IPS-15b (cell line): ENCODE measurements around the gene CHST11.

Experiments used
- H3K27me3 ChIP-seq: one replicate; pipeline ENCODE4 v1.6.1; 2013; ENCODE audit warnings: low read length; ENCODE audit not compliant: control insufficient read depth, insufficient read depth
- H3K36me3 ChIP-seq: one replicate; pipeline ENCODE4 v1.6.1; 2013; ENCODE audit warnings: low read length; ENCODE audit not compliant: control insufficient read depth, insufficient read depth
- H3K4me1 ChIP-seq: one replicate; pipeline ENCODE4 v1.6.1; 2013; ENCODE audit warnings: mild to moderate bottlenecking, low read length; ENCODE audit not compliant: control insufficient read depth, insufficient read depth
- H3K4me3 ChIP-seq: one replicate; pipeline ENCODE4 v1.5.1; 2013; ENCODE audit warnings: low read depth, low read length
- H3K9ac ChIP-seq: one replicate; pipeline ENCODE4 v1.6.1; 2013; ENCODE audit warnings: low read depth, mild to moderate bottlenecking, low read length
- H3K9me3 ChIP-seq: one replicate; pipeline ENCODE4 v1.6.1; 2013; ENCODE audit warnings: mild to moderate bottlenecking, low read length; ENCODE audit not compliant: control insufficient read depth, insufficient read depth

Gene CHST11

DNA sequence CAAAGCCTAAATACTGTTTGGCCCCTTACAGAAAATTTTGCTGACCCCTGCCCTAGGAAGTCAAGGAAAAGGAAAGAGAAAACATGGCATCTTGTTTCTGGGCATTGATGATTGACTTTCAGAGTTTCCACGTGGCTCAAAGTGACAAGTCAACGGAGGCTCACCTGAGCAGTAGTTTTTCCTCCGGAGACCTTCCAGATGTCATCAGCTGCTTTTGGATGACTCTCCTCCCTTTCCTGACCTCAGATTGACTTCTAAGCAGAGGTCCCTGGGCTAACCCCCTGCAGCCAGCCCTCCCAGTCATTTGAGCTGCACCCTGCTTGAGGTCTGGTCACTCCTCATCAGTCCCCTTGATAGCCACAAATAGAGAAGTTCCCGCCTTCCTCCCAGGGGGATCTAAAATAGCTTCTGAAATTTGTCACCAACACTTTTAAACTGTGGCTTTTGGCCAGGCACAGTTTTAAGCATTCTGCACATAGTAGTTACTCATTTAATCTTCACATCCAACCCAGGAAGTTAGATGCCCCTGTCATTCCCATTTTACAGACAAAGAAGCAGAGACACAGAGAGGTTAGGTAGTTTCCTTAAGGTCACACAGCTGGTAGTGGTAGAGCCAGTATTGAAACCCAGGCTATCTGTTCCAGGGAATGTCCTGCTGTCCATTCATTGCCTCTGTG, 143.4 kb downstream of the CHST11 start:
- Histone ChIP-seq H3K36me3 (no peaks in the 10 kb centered on the region), H3K9ac (no peak overlapping the region), H3K4me3 (no peak overlapping the region), H3K27me3 (no peaks in the 10 kb centered on the region), H3K4me1 (peaks cover 3% of the 10 kb centered on the region), H3K9me3 (no peaks in the 10 kb centered on the region)

DNA sequence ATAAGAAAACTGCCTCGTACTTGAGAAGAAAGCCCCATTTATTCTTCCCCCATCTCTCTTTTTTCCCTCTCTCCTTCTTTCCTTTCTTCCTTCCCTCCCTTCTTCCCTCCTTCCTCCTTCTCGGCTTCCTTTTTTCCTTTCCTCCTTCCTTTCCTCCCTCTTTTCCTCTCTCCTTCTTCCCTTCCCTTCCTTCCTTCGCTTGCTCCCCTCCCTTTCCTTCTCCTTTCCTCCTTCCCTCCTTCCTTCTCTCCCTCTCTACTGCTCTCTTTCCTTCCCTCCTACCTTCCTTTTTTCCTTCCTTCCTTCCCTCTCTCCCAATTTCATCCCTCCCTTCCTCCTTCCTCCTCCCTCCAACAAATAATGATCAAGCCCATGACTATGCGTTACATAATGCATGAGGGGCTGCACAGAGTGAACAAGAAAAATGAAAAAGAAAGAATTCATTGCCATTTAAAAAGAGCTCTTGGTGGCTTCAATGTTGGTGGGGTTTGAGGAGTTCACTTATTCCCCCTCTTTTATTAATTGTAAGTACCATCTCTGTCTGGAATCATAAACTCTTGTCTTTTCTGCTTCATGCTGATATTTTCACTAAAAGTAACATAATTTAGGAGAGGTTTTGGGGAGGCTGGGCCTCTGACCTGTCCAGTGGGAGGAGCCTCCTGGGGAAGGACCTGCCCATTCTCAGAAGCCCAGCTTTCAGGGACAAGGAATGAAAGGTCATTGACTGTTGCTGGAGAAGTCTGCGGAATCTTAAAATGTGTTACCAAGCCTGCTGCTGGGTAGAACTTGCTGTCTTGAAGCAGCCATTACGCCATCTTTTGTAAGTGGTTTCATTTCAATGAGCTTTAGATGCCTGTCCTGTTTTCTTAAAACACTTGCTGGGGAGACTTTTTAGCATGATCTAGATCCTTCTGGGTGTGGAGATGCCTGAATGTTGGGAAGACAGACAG, 144.3 kb downstream of the CHST11 start:
- H3K36me3 ChIP-seq: no peaks in the 10 kb centered on the region
- no peak overlapping the region for H3K9ac ChIP-seq
- H3K4me3 ChIP-seq: no peak overlapping the region
- H3K27me3 ChIP-seq: no peaks in the 10 kb centered on the region
- no peaks in the 10 kb centered on the region for H3K9me3 ChIP-seq
- H3K4me1 ChIP-seq: peaks cover 3% of the 10 kb centered on the region

DNA sequence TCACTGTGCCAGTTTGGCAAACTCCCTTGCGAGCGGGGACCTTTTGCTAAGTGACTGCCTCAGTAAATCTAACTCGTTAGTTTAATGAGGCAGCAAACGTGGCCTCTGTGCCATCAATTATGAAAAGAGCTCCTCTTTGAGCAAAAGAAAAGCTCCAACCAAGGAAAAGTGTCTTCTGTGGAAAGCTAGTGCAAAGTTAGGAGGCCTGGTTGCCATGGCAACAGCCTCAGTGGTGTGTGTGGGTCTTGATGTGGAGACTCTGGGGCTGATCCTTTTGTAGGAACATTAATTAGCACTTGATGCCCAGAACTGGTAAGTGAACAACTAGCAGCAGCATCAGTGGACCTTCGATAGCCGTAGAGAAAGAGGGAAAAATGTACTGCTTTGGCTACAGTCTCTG, 145.7 kb downstream of the CHST11 start:
- H3K9me3 ChIP-seq: no peaks in the 10 kb centered on the region
- H3K4me3 ChIP-seq: no peak overlapping the region
- peaks cover 3% of the 10 kb centered on the region for H3K4me1 ChIP-seq
- no peaks in the 10 kb centered on the region for H3K27me3 ChIP-seq
- H3K9ac ChIP-seq: no peak overlapping the region
- no peaks in the 10 kb centered on the region for H3K36me3 ChIP-seq

DNA sequence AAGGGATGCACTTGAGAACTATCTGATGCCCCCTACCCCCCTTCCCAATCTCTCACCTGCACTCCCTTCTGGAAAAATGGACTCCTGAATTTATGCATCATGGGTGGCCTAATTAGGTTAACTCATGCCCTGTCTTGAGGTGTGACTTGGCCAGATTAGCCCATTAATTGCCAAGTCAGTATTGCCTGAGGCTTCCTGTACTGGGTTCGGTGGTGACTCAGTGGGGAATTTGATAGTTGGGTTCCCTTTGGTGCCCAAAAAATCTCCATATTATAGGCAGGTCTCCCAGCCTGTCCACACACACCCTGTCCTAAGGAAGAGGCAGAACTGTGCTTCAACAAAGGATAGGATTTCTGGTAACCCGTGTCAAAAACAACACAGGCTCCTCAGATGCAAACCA, 146.1 kb downstream of the CHST11 start:
- Histone ChIP-seq H3K4me3 (no peak overlapping the region), H3K36me3 (no peaks in the 10 kb centered on the region), H3K9me3 (no peaks in the 10 kb centered on the region), H3K27me3 (no peaks in the 10 kb centered on the region), H3K4me1 (peaks cover 3% of the 10 kb centered on the region), H3K9ac (no peak overlapping the region)

DNA sequence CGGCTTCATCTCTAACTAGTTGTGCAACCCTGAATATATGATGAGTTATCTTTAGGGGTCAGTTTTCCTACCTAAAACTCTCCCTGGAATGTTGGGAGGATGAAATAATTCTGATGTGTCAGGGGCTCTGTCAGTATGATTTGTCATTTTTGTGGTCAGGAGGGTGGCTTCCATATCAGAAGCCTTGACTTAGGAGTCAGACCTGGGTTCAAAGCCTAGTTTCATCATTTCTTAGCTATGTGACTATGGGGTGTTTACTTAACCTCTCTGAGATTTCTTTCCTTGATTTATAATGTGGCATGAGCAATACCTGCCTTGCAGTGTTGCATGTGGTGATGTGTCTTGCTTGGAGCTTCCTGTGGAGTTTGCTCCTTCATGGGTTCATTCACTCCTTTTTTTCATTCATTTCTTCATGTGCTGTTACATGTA, 146.8 kb downstream of the CHST11 start:
- Histone ChIP-seq H3K9ac (no peak overlapping the region), H3K4me1 (peaks cover 3% of the 10 kb centered on the region), H3K4me3 (no peak overlapping the region), H3K36me3 (no peaks in the 10 kb centered on the region), H3K9me3 (no peaks in the 10 kb centered on the region), H3K27me3 (no peaks in the 10 kb centered on the region)

DNA sequence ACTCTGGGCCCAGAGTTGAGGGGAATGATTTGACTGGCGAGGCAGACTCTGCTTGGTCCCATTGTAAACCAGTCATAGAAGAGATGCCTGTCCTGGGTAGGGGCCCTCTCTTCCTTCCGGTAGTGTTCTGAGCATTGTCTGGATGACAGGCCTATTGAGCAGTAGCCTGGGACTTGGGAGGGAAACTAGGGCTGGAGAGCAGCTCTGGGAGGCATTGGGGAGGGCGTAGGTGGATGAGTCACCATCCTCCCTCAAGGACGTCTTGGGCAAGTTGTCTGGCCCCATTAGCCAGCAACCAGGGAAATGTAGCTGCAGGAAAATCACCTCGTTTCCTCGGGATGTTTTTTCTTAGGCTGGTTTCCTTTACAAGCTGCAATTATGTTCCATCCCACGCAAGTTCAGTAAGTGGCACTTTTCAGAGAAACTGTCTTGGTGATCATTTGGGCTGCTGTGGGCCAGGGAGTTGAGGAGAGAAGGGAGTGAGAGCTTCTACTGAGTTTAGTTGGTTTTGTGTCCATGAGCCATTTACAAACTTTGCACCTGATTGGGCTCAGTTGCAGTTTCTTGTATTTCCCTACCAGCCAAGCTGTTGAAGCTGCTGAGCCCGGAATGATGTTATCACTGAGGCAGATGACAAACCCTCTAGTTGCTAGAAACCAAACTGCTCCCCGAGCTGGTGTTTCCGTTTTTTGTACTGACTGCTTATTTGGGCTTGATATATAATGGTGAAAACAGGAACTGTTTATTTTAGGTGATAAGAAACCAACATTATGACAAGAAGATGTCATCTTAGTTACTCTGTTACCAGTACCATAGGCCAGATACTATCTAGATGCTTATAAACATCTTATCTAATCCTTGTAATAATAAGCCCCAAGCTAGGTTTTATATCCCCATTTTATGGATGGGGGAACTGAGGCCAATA, 147.6 kb downstream of the CHST11 start:
- Histone ChIP-seq H3K9ac (no peak overlapping the region), H3K27me3 (no peaks in the 10 kb centered on the region), H3K4me1 (peaks cover 3% of the 10 kb centered on the region), H3K36me3 (no peaks in the 10 kb centered on the region), H3K4me3 (no peak overlapping the region), H3K9me3 (no peaks in the 10 kb centered on the region)

DNA sequence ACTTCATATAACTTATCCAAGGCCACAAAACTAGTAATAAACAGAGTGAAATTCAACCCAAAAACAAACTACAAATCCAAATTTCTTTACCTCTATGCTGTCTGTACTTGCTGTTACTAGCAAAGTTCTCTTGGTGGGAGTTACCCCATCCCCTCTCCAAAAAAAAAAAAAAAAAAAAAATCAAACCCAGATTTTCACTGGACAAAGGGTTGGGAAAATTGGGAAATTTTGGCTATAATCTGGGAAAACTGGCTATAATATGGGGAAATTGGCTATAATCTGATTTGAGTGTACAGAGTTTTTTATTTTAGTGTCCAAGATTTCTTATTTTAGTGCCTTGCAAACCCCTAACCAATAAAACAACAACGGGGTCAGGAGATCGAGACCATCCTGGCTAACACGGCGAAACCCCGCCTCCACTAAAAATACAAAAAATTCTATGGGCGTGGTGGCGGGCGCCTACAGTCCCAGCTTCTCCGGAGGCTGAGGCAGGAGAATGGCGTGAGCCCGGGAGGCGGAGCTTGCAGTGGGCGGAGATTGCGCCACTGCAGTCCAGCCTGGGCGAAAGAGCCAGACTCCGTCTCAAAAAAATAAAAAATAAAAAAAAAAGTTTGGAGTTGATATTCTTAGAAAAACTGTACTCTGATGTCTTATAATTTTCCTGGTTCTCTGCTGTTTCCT, 148.4 kb downstream of the CHST11 start:
- H3K4me1 ChIP-seq: peaks cover 3% of the 10 kb centered on the region
- no peaks in the 10 kb centered on the region for H3K36me3 ChIP-seq
- H3K4me3 ChIP-seq: no peak overlapping the region
- no peaks in the 10 kb centered on the region for H3K27me3 ChIP-seq
- H3K9me3 ChIP-seq: no peaks in the 10 kb centered on the region
- H3K9ac ChIP-seq: no peak overlapping the region

DNA sequence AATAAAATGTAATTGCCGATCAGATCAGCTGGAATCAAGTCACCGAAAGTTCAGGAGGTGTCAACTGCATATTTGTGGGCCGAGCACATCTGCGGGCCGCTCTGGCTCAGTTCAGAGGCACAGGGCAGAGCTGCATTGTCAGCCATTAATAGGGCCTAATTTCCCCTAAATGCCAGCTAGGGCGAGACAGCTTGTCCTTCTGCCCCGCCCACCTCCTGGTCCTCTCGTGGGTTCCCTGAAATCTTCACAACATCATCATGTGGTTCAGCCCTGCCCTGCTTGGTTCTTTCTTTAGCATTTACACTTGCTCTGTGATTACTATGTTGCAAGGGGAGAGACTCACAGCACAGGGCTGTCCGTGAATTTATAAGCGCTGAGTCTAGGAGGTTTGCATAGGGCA, 148.9 kb downstream of the CHST11 start:
- Histone ChIP-seq H3K9me3 (no peaks in the 10 kb centered on the region), H3K9ac (peak overlapping the region; percentile 47), H3K36me3 (no peaks in the 10 kb centered on the region), H3K4me3 (no peak overlapping the region), H3K4me1 (peaks cover 3% of the 10 kb centered on the region), H3K27me3 (no peaks in the 10 kb centered on the region)

DNA sequence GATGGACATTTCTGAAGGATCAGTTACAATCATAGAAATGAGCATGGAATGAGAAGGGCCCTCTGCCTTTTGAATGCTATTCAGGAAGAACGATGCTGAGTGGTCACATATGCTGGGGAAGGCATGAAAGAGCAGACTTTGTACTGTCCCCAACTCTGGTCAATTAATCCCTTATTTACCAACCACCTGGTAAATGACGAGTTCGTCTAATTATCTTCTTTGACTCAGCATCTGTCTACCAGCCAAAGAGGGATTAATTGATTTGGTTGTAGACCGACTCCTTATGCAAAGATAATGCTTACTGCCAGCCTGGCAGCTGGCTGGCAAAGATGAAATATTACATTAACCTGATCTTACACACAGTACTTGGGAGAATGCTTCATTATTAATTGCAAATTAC, 152.2 kb downstream of the CHST11 start:
- H3K9ac ChIP-seq: no peak overlapping the region
- H3K4me1 ChIP-seq: peaks cover under 1% of the 10 kb centered on the region
- H3K36me3 ChIP-seq: no peaks in the 10 kb centered on the region
- no peaks in the 10 kb centered on the region for H3K27me3 ChIP-seq
- no peaks in the 10 kb centered on the region for H3K9me3 ChIP-seq
- no peak overlapping the region for H3K4me3 ChIP-seq

DNA sequence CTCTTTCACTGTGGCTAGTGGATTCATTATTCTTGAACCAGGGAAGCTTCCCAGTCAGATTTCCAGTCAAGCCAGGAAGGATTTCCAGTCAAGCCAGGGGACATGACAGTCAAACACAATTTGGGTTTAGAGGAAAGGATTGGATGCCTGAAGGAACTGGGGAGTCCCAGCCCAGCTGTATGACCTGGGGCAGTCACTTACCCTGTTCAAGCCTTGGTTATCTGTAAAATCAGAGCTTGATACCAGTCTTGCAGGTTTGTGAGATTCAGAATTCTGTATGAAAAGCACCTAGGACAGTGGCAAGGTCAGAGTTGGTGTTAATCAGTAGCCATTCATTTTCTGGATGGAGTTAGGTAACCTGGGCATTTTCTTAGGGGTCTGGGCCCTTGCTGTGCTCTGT, 152.7 kb downstream of the CHST11 start:
- H3K4me3 ChIP-seq: no peak overlapping the region
- no peaks in the 10 kb centered on the region for H3K9me3 ChIP-seq
- no peak overlapping the region for H3K9ac ChIP-seq
- H3K36me3 ChIP-seq: no peaks in the 10 kb centered on the region
- no peaks in the 10 kb centered on the region for H3K27me3 ChIP-seq
- no peaks in the 10 kb centered on the region for H3K4me1 ChIP-seq
